PC-9 (cell line): ENCODE results near the gene HIBCH. TPM values are rescaled to one million over a fixed set of nuclear protein-coding genes. Genes with fewer than 3 reads are reported as not detected.

Source experiments
- BruUV-seq: library from RNA; stranded (reverse); fragments of 400-500 nt; replicated peaks from 2 replicates; lab custom pipeline; 2021; lab: Mats Ljungman, UMichigan
- CTCF ChIA-PET: fragments of 300-600 bp; sonication (Branson Sonifier 250); formaldehyde crosslinking; loops from one replicate; lab custom pipeline; 2022; ENCODE audit warnings: antibody characterized with exemption; lab: Charles Lee
- POLR2A ChIA-PET: fragments of 300-600 bp; sonication (Branson Sonifier 250); formaldehyde crosslinking; loops from one replicate; lab custom pipeline; 2022; ENCODE audit warnings: antibody characterized with exemption; ENCODE audit not compliant: unreplicated experiment; lab: Charles Lee
- DNase-seq, 2 experiments: peaks; one replicate each; pipeline versions ENCODE4 v3.0.0 to v3.0.0-alpha.2; 2015 to 2022; ENCODE audit warnings: mixed read lengths in 1 of 2
- H2AFZ ChIP-seq: fragments of 200-600 bp; sonication (generic); 2 replicates; pipeline ENCODE4 v1.8.1; 2017; ENCODE audit warnings: antibody characterized with exemption
- H3F3A ChIP-seq: fragments of 200-600 bp; sonication (generic); 2 replicates; pipeline ENCODE4 v1.8.1; 2017; ENCODE audit warnings: antibody characterized with exemption, mild to moderate bottlenecking, low read depth; ENCODE audit not compliant: insufficient read depth
- H3K27ac ChIP-seq: fragments of 200-600 bp; sonication (generic); 2 replicates; pipeline ENCODE4 v1.6.1; 2016; ENCODE audit warnings: mixed run types
- H3K27me3 ChIP-seq: fragments of 200-600 bp; sonication (generic); 2 replicates; pipeline ENCODE4 v1.6.1; 2016; ENCODE audit warnings: low read depth, mixed run types; ENCODE audit not compliant: insufficient read depth
- H3K36me3 ChIP-seq: fragments of 200-600 bp; sonication (generic); 2 replicates; pipeline ENCODE4 v1.6.1; 2016; ENCODE audit warnings: low read depth, mixed run types
- H3K4me1 ChIP-seq: fragments of 200-600 bp; sonication (generic); replicated peaks from 2 replicates; pipeline ENCODE4 v1.6.1; 2016; ENCODE audit warnings: mixed run types; ENCODE audit not compliant: insufficient read depth
- H3K4me2 ChIP-seq: fragments of 200-600 bp; sonication (generic); 2 replicates; pipeline ENCODE4 v1.6.1; 2017; ENCODE audit warnings: mixed run types
- H3K4me3 ChIP-seq: fragments of 200-600 bp; sonication (generic); 2 replicates; pipeline ENCODE4 v1.6.1; 2016; ENCODE audit warnings: mixed run types
- H3K79me2 ChIP-seq: fragments of 200-600 bp; sonication (generic); 2 replicates; pipeline ENCODE4 v1.6.1; 2017; ENCODE audit warnings: low read depth, mixed run types
- H3K9me2 ChIP-seq: fragments of 200-600 bp; sonication (generic); 2 replicates; pipeline ENCODE4 v1.8.1; 2017; ENCODE audit warnings: mild to moderate bottlenecking; ENCODE audit not compliant: insufficient read depth
- H3K9me3 ChIP-seq: fragments of 200-600 bp; sonication (generic); 2 replicates; pipeline ENCODE4 v1.8.1; 2016; ENCODE audit warnings: low read depth; ENCODE audit not compliant: insufficient read depth
- H4K20me1 ChIP-seq: fragments of 200-600 bp; sonication (generic); 2 replicates; pipeline ENCODE4 v1.8.1; 2017; ENCODE audit not compliant: insufficient read depth
- CTCF ChIP-seq: fragments of 200-600 bp; sonication (generic); conservative IDR thresholded peaks from 2 replicates; pipeline ENCODE4 v1.6.1; 2017; ENCODE audit warnings: mixed run types, antibody characterized with exemption, mild to moderate bottlenecking, moderate library complexity
- EZH2 ChIP-seq: fragments of 200-600 bp; sonication (generic); IDR thresholded peaks from 2 replicates; pipeline ENCODE4 v1.8.0; 2017; ENCODE audit warnings: antibody characterized with exemption, low read depth
- intact Hi-C: fragments of 100-400 bp; cut with micrococcal nuclease; formaldehyde crosslinking; loops from one replicate; pipeline ENCODE4 v1.10.0; 2022; ENCODE audit not compliant: unreplicated experiment
- total RNA-seq: library from RNA; stranded (reverse); gene quantifications from 2 replicates; pipeline ENCODE4 v1.2.3, GENCODE V29; 2021

Gene HIBCH
- total RNA-seq, 1 experiment from 2014 or later = 14.7 TPM

GRCh38 chr2:190343089-190343535 lies 23.5 kb upstream of the HIBCH start:
- no peaks in the 10 kb centered on the region for H3K9me2 ChIP-seq
- peak overlapping the region; percentile 75; the same call in 1 of the 2 replicates for H3K4me3 ChIP-seq
- peak overlapping the region; percentile 80 for H2AFZ ChIP-seq
- H3K4me1 ChIP-seq = peaks cover 12% of the 10 kb centered on the region
- H4K20me1 ChIP-seq = no peaks in the 10 kb centered on the region
- H3K9me3 ChIP-seq = no peaks in the 10 kb centered on the region
- TF ChIP-seq EZH2 (no peak), CTCF (no peak)
- BruUV-seq = no TSS peak
- ChIA-PET POLR2A (interaction anchor here (0.7 kb wide), 1 partner anchor 165 kb away, joined by 5 read pairs; no protein-coding TSS in a partner anchor), CTCF (no interaction called here)
- DNase-seq = no peak
- H3K36me3 ChIP-seq = no peaks in the 10 kb centered on the region
- H3K4me2 ChIP-seq = peak overlapping the region; percentile 88
- H3F3A ChIP-seq = no peaks in the 10 kb centered on the region; the same call in 1 of the 2 replicates
- no peak overlapping the region for H3K27ac ChIP-seq
- H3K27me3 ChIP-seq = no peaks in the 10 kb centered on the region
- H3K79me2 ChIP-seq = no peaks in the 10 kb centered on the region
- intact Hi-C loops = loop anchor here (1.0 kb wide), 1 partner anchor 24 kb away; the partner anchor contains the start of gene HIBCH

- Histone ChIP-seq H3K27me3 (no peaks in the 10 kb centered on the region), H3F3A (no peaks in the 10 kb centered on the region; the same call in 1 of the 2 replicates), H3K9me3 (no peaks in the 10 kb centered on the region), H3K9me2 (no peaks in the 10 kb centered on the region), H3K4me2 (no peak overlapping the region), H2AFZ (no peak overlapping the region), H3K27ac (no peak overlapping the region), H3K79me2 (no peaks in the 10 kb centered on the region), H3K4me1 (peaks cover 12% of the 10 kb centered on the region), H3K4me3 (no peak overlapping the region), H3K36me3 (no peaks in the 10 kb centered on the region), H4K20me1 (no peaks in the 10 kb centered on the region)
- intact Hi-C loops = loop anchor here (1.0 kb wide), 1 partner anchor 23 kb away; the partner anchor contains the start of gene HIBCH
- BruUV-seq = TSS peak; percentile 80
- POLR2A ChIA-PET = interaction anchor here (0.7 kb wide), 1 partner anchor 165 kb away, joined by 5 read pairs; no protein-coding TSS in a partner anchor
- no peak for DNase-seq
- CTCF ChIA-PET = no interaction called here
- TF ChIP-seq CTCF (no peak), EZH2 (no peak)
These were observed 23.0 kb upstream of the HIBCH start for GRCh38 chr2:190342611-190343010.

GRCh38 chr2:190340369-190340768 lies 20.7 kb upstream of the HIBCH start:
- Histone ChIP-seq H3K4me2 (no peak overlapping the region), H3K79me2 (no peaks in the 10 kb centered on the region), H3K9me2 (no peaks in the 10 kb centered on the region), H3K4me1 (peaks cover 11% of the 10 kb centered on the region), H4K20me1 (no peaks in the 10 kb centered on the region), H3K36me3 (no peaks in the 10 kb centered on the region), H3K27ac (no peak overlapping the region), H3K27me3 (no peaks in the 10 kb centered on the region), H3K4me3 (no peak overlapping the region), H3F3A (no peaks in the 10 kb centered on the region; the same call in 1 of the 2 replicates), H3K9me3 (no peaks in the 10 kb centered on the region), H2AFZ (no peak overlapping the region)
- TF ChIP-seq CTCF (no peak), EZH2 (no peak)
- DNase-seq = no peak
- intact Hi-C loops = no loop called here
- BruUV-seq = no TSS peak
- CTCF ChIA-PET = no interaction called here
- POLR2A ChIA-PET = no interaction called here
